Gastrocnemius medialis (tissue), 4 donors: Measurements from ENCODE around the gene NGDN. TPM values are rescaled to one million over a fixed set of nuclear protein-coding genes. Genes with fewer than 3 reads are reported as not detected.

Experiments
- ATAC-seq, 2 donors: fragments of 150-250 bp; one replicate each; pipeline ENCODE4 v1.9.1; 2016
- DNase-seq, 2 donors: peaks; one replicate each; pipeline ENCODE4 v3.0.0-alpha.2; 2019
- H3K27ac ChIP-seq, 4 donors: fragments of 200-600 bp; sonication (generic); 1 replicate in 1 of 4; 2 replicates in 3 of 4; pipeline ENCODE4 v1.5.1; 2016 to 2018; ENCODE audit warnings: mild to moderate bottlenecking in 2 of 4, moderate library complexity in 1 of 4
- H3K27me3 ChIP-seq, 3 donors: fragments of 200-600 bp; sonication (generic) in 2 of 3; 1 replicate in 1 of 3; 2 replicates in 2 of 3; pipeline versions ENCODE4 v1.5.1 to v1.6.0; 2016 to 2019; ENCODE audit warnings: mild to moderate bottlenecking in 1 of 3, moderate library complexity in 1 of 3
- H3K36me3 ChIP-seq, 2 donors: fragments of 200-600 bp; sonication (generic) in 1 of 2; one replicate each; pipeline ENCODE4 v1.5.1; 2017 to 2018
- H3K4me1 ChIP-seq, 2 donors: fragments of 200-600 bp; sonication (generic) in 1 of 2; one replicate each; pipeline ENCODE4 v1.5.1; 2016 to 2017; ENCODE audit warnings: mild to moderate bottlenecking in 2 of 2
- H3K4me3 ChIP-seq, 4 donors: fragments of 200-600 bp; sonication (generic) in 3 of 4; 1 replicate in 1 of 4; 2 replicates in 3 of 4; pipeline ENCODE4 v1.5.1; 2016 to 2019; ENCODE audit warnings: mild to moderate bottlenecking in 2 of 4
- H3K9me3 ChIP-seq, 3 donors: fragments of 200-600 bp; sonication (generic) in 2 of 3; 1 replicate in 1 of 3; 2 replicates in 2 of 3; pipeline ENCODE4 v1.5.1; 2016 to 2019
- POLR2A ChIP-seq, 2 donors: fragments of 450-650 bp; IDR thresholded peaks; one replicate each; pipeline ENCODE4 v1.6.1; 2017; ENCODE audit warnings: antibody characterized with exemption in 2 of 2, mild to moderate bottlenecking in 2 of 2, moderate library complexity in 2 of 2
- in situ Hi-C, 4 donors: fragments of 200-750 bp; cut with MboI; loops; one replicate each; pipeline versions ENCODE4 v1.15.0 to v1.8.0; 2017; ENCODE audit warnings: low sequenced_read_pairs in 4 of 4
- intact Hi-C: fragments of 100-400 bp; cut with DNase I; formaldehyde crosslinking; loops from one replicate; pipeline ENCODE4 v1.15.1; 2023; ENCODE audit warnings: low total_unique reads
- total RNA-seq, 4 donors: library from RNA; depleted of rRNA; stranded (reverse); fragments of >200 nt; gene quantifications; one replicate each; pipeline versions ENCODE4 v1.1.0 to v1.2.3, GENCODE V29; 2016
- TF ChIP-seq, protein P1 (sequence below), 5 experiments: fragments of 450-650 bp in 3 of 5; fragments of 200-600 bp in 2 of 5; sonication (generic) in 2 of 5; IDR thresholded peaks in 4 of 5; conservative IDR thresholded peaks in 1 of 5; 1 replicate in 4 of 5; 2 replicates in 1 of 5; pipeline ENCODE4 v1.5.1; 2016 to 2019; ENCODE audit warnings: antibody characterized with exemption in 5 of 5, mild to moderate bottlenecking in 3 of 5, moderate library complexity in 3 of 5

The NGDN gene
- total RNA-seq, 4 donors from 2014 or later, result 27.9 to 41.9 (median 36.1) TPM

DNA sequence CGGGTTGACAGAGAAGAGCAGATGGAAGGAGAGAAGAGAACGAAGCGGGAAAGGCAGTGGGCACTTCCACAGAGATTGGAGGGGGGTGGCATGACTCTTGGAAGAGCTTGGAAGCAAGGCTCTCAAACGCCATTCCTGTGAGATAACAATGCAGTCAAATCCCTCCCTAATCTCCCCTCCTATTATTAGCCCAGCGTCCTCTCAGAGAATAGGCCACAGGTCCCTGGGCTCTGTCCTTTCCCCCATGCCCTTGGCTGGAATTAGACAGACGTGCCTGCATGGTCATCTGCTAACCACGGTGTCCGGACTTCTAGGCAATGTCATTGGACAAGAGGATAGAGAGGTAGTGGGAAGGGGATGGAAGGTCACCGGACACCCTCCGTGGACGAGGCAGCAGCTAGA is 26.1 kb upstream of the NGDN start:
- intact Hi-C loops (no loop called here), in situ Hi-C loops (no loop called here)
- peak overlapping the region; percentile 83 to 89 (median 86) for H3K27ac ChIP-seq
- DNase-seq (peak in 1 of 2 donors; percentile 70), ATAC-seq (peak in 1 of 2 donors; percentile 34)
- H3K9me3 ChIP-seq, result no peaks in the 10 kb centered on the region
- peaks cover 36 to 63% of the 10 kb centered on the region in 2 donors for H3K4me1 ChIP-seq
- no peaks in the 10 kb centered on the region for H3K36me3 ChIP-seq
- no peak overlapping the region for H3K4me3 ChIP-seq
- TF ChIP-seq, protein P1, sequence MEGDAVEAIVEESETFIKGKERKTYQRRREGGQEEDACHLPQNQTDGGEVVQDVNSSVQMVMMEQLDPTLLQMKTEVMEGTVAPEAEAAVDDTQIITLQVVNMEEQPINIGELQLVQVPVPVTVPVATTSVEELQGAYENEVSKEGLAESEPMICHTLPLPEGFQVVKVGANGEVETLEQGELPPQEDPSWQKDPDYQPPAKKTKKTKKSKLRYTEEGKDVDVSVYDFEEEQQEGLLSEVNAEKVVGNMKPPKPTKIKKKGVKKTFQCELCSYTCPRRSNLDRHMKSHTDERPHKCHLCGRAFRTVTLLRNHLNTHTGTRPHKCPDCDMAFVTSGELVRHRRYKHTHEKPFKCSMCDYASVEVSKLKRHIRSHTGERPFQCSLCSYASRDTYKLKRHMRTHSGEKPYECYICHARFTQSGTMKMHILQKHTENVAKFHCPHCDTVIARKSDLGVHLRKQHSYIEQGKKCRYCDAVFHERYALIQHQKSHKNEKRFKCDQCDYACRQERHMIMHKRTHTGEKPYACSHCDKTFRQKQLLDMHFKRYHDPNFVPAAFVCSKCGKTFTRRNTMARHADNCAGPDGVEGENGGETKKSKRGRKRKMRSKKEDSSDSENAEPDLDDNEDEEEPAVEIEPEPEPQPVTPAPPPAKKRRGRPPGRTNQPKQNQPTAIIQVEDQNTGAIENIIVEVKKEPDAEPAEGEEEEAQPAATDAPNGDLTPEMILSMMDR (IDR thresholded peaks at IDR 0.05 in 4 of 5, conservative IDR thresholded peaks at IDR 0.05 in 1 of 5), result no peak
- no peak for TF ChIP-seq POLR2A (IDR thresholded peaks at IDR 0.05)
- H3K27me3 ChIP-seq, result no peaks in the 10 kb centered on the region

DNA sequence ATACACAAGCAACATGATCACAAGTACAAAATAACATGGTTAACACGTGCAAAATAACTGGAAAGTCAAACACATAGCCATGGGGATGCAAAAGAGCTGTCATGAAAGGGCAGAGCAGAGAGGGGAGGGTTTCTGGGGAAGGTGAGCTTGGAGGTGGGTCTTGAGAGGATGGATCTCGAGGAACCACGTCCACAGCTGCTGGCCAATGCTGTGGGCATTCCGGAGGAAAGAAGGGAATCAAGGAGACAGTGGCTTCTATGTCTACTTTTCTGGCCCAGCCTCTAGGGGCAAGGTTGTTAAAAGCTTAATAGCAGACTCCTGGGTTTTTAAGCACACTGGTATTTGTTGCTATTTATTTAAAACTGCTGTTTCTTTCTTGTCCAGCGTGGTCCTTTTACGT is 25.6 kb upstream of the NGDN start:
- H3K27me3 ChIP-seq, result no peaks in the 10 kb centered on the region
- DNase-seq, result no peak
- no peaks in the 10 kb centered on the region for H3K36me3 ChIP-seq
- H3K4me3 ChIP-seq, result peak overlapping the region in 2 of 4 donors; percentile 1 to 17
- intact Hi-C loops (loop anchor here (2.0 kb wide), 1 partner anchor 37 kb away; no protein-coding TSS in a partner anchor), in situ Hi-C loops (no loop called here)
- peak overlapping the region; percentile 83 to 89 (median 86) for H3K27ac ChIP-seq
- H3K4me1 ChIP-seq, result peaks cover 32 to 59% of the 10 kb centered on the region in 2 donors
- TF ChIP-seq, protein P1 (IDR thresholded peaks at IDR 0.05 in 4 of 5, conservative IDR thresholded peaks at IDR 0.05 in 1 of 5), result no peak
- TF ChIP-seq POLR2A (IDR thresholded peaks at IDR 0.05), result no peak
- ATAC-seq, result peak; percentile 8 to 10
- H3K9me3 ChIP-seq, result no peaks in the 10 kb centered on the region

DNA sequence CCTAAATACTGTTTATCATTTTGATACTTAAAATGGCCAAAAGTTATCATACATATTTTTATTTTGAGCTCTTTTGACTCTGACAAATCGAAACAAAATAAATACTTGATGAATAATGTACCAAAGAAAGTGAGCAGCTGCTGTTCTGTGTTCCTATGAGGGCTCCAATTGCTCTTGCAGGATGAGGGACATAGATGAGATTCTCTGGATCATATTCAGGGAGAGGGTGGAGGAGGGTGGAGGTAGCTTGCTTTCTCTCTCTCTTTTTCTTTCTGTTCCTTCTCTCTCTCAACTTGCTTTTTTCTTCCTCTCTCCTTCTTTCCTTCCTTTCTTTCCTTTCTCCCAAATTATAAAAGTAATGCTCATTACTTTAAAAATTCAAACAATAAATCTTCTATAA is 25.2 kb upstream of the NGDN start:
- in situ Hi-C loops, result no loop called here
- H3K4me1 ChIP-seq, result peaks cover 27 to 55% of the 10 kb centered on the region in 2 donors

DNA sequence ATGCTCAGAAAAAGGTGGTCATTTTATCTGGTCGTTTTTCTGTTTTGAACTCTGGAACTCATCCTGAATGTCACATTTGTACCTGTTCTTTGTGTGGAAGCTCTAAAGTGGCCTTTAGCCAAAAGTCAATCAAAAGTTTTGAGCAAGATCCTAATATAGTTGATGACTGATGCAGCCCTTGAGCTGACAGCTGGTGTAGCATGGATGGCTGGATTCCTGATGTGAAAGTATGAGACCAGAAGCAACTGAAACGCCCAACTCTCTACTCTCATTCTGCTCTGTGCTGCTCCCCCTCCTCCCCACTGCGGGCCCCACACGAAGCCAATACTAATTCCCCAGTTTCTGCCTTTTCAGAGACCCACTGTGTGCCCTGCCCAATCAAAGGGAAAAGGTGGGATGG is 23.7 kb upstream of the NGDN start:
- Histone ChIP-seq H3K9me3 (no peaks in the 10 kb centered on the region), H3K4me1 (peaks cover 25 to 47% of the 10 kb centered on the region in 2 donors), H3K36me3 (no peaks in the 10 kb centered on the region), H3K4me3 (no peak overlapping the region), H3K27me3 (no peaks in the 10 kb centered on the region), H3K27ac (peak overlapping the region; percentile 83 to 89 (median 86))
- intact Hi-C loops, result loop anchor here (2.0 kb wide), 2 partner anchors 39 to 117 kb away; no protein-coding TSS in a partner anchor
- TF ChIP-seq, protein P1 (IDR thresholded peaks at IDR 0.05 in 4 of 5, conservative IDR thresholded peaks at IDR 0.05 in 1 of 5), result no peak
- no peak for TF ChIP-seq POLR2A (IDR thresholded peaks at IDR 0.05)
- in situ Hi-C loops, result loop anchor here in 1 of 4 donors (5.0 kb wide), 1 partner anchor 118 kb away; no protein-coding TSS in a partner anchor
- DNase-seq (peak in 1 of 2 donors; percentile 61), ATAC-seq (peak; percentile 67 to 69)

More for the DNA sequence above, 25.2 kb upstream of the NGDN start:
- H3K27ac ChIP-seq, result peak overlapping the region; percentile 83 to 89 (median 86)
- no peaks in the 10 kb centered on the region for H3K36me3 ChIP-seq
- DNase-seq, result no peak
- peak; percentile 55 to 63 for ATAC-seq
- no peaks in the 10 kb centered on the region for H3K9me3 ChIP-seq
- intact Hi-C loops, result loop anchor here (2.0 kb wide), 1 partner anchor 38 kb away; no protein-coding TSS in a partner anchor
- peak overlapping the region in 2 of 4 donors; percentile 1 to 17 for H3K4me3 ChIP-seq
- no peaks in the 10 kb centered on the region for H3K27me3 ChIP-seq
- peak in 1 of 2 donors; percentile 28 for TF ChIP-seq POLR2A (IDR thresholded peaks at IDR 0.05)
- TF ChIP-seq, protein P1 (IDR thresholded peaks at IDR 0.05 in 4 of 5, conservative IDR thresholded peaks at IDR 0.05 in 1 of 5), result no peak
